Measurements from ENCODE around the gene PRDM5.

PRDM5 gene

DNA sequence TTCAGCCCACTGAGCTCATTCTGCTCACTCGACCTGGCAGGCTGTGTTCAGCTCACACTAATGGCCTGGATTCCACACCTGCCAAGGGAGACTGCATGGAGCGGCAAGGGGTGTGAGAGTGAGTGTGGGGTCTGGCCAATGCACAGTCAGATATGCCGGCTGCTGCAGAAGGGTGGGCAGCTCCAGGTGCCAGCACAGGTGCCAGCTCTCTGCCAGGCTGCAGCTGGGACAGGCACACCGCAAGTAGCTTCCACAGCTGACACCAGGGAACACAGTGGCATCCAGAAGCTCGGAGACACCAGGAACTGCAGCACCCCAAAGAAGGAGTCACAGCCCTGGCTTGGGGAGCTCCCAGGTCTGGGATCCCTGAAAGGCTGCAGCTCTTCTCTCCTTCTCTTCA, 83.7 kb downstream of the PRDM5 start:
- DNase-seq (ENCODE audit: low spot score): no peak
- H3K27ac ChIP-seq: no peak overlapping the region
- ChIA-PET CTCF (interaction anchor here (0.6 kb wide), 3 partner anchors 28 to 302 kb away, joined by 3 read pairs; no protein-coding TSS in a partner anchor), POLR2A (ENCODE audit: low non-redundant PET) (no interaction called here)
- TF ChIP-seq, protein P1, sequence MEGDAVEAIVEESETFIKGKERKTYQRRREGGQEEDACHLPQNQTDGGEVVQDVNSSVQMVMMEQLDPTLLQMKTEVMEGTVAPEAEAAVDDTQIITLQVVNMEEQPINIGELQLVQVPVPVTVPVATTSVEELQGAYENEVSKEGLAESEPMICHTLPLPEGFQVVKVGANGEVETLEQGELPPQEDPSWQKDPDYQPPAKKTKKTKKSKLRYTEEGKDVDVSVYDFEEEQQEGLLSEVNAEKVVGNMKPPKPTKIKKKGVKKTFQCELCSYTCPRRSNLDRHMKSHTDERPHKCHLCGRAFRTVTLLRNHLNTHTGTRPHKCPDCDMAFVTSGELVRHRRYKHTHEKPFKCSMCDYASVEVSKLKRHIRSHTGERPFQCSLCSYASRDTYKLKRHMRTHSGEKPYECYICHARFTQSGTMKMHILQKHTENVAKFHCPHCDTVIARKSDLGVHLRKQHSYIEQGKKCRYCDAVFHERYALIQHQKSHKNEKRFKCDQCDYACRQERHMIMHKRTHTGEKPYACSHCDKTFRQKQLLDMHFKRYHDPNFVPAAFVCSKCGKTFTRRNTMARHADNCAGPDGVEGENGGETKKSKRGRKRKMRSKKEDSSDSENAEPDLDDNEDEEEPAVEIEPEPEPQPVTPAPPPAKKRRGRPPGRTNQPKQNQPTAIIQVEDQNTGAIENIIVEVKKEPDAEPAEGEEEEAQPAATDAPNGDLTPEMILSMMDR (conservative IDR thresholded peaks at IDR 0.05; ENCODE audit: low read depth): no peak

GRCh38 chr4:120837656-120838055, 84.9 kb downstream of the PRDM5 start:
- H3K27ac ChIP-seq: no peak overlapping the region
- TF ChIP-seq, protein P1 (conservative IDR thresholded peaks at IDR 0.05; ENCODE audit: low read depth): no peak
- ChIA-PET POLR2A (ENCODE audit: low non-redundant PET) (no interaction called here), CTCF (no interaction called here)
- DNase-seq (ENCODE audit: low spot score): no peak

GRCh38 chr4:120835342-120835741, 87.2 kb downstream of the PRDM5 start:
- ChIA-PET CTCF (no interaction called here), POLR2A (ENCODE audit: low non-redundant PET) (no interaction called here)
- TF ChIP-seq, protein P1 (conservative IDR thresholded peaks at IDR 0.05; ENCODE audit: low read depth): no peak
- H3K27ac ChIP-seq: no peak overlapping the region
- DNase-seq (ENCODE audit: low spot score): no peak

DNA sequence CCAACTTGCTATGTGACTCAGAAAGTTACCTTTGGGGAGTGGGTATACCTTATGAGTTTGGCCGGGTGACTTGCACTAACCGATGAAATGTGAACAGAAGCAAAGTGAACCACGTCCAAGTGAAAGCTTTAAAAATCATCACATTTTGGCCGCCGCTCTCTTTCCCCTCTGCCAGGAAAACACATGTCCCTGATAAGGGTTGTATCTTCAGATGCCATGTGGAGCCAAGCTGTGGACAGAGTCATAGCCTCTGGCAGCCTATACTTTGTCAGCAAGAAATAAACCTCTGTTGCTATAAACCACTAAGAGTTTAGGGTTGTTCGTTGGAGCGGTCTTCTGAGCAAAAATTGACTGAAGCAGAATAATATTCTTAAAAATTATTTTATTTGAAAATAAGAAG, 92.3 kb downstream of the PRDM5 start:
- CTCF ChIA-PET: no interaction called here
- TF ChIP-seq, protein P1 (conservative IDR thresholded peaks at IDR 0.05; ENCODE audit: low read depth): no peak
- no peak overlapping the region for H3K27ac ChIP-seq
- DNase-seq (ENCODE audit: low spot score): no peak
- POLR2A ChIA-PET (ENCODE audit: low non-redundant PET): no interaction called here

GRCh38 chr4:120829113-120829831, 93.3 kb downstream of the PRDM5 start:
- TF ChIP-seq, protein P1 (conservative IDR thresholded peaks at IDR 0.05; ENCODE audit: low read depth): no peak
- no peak for DNase-seq (ENCODE audit: low spot score)
- H3K27ac ChIP-seq: no peak overlapping the region
- POLR2A ChIA-PET (ENCODE audit: low non-redundant PET): no interaction called here
- CTCF ChIA-PET: no interaction called here

GRCh38 chr4:120826853-120827252, 95.7 kb downstream of the PRDM5 start:
- ChIA-PET CTCF (no interaction called here), POLR2A (ENCODE audit: low non-redundant PET) (no interaction called here)
- DNase-seq (ENCODE audit: low spot score): no peak
- TF ChIP-seq, protein P1 (conservative IDR thresholded peaks at IDR 0.05; ENCODE audit: low read depth): no peak
- H3K27ac ChIP-seq: no peak overlapping the region

Data from RWPE1 (cell line).